Liver (tissue), 9 donors: ENCODE measurements around the gene ABHD3. TPM values are rescaled to one million over a fixed set of nuclear protein-coding genes. Genes with fewer than 3 reads are reported as not detected.
"Not testable (repeated sequence)": the region's sequence is repeated elsewhere in the genome, so short reads cannot be mapped to it uniquely, and the experiment has no call there.

ENCODE experiments used
- DNase-seq: peaks from one replicate; pipeline ENCODE4 v3.0.0-alpha.2; 2017; ENCODE audit warnings: low spot score
- H3K27ac ChIP-seq, 2 donors: one replicate each; pipeline ENCODE4 v1.7.0; 2013; ENCODE audit warnings: inconsistent platforms in 2 of 2, low read length in 2 of 2, control low read depth in 1 of 2, low read depth in 1 of 2, mild to moderate bottlenecking in 1 of 2
- H3K27me3 ChIP-seq, 4 donors: one replicate each; pipeline versions ENCODE4 v1.6.1 to v1.7.0; 2013; ENCODE audit warnings: low read length in 3 of 4, inconsistent platforms in 1 of 4, mild to moderate bottlenecking in 1 of 4, moderate library complexity in 1 of 4; ENCODE audit not compliant: control insufficient read depth in 4 of 4, insufficient read depth in 4 of 4
- H3K36me3 ChIP-seq, 4 donors: one replicate each; pipeline versions ENCODE4 v1.6.1 to v1.7.0; 2013; ENCODE audit warnings: low read length in 3 of 4, mild to moderate bottlenecking in 3 of 4, low read depth in 1 of 4, moderate library complexity in 1 of 4; ENCODE audit not compliant: control insufficient read depth in 4 of 4, insufficient read depth in 3 of 4
- H3K4me1 ChIP-seq, 4 donors: one replicate each; pipeline versions ENCODE4 v1.6.1 to v1.7.0; 2013; ENCODE audit warnings: low read length in 3 of 4, mild to moderate bottlenecking in 3 of 4, moderate library complexity in 1 of 4; ENCODE audit not compliant: control insufficient read depth in 4 of 4, insufficient read depth in 4 of 4
- H3K4me3 ChIP-seq, 3 donors: one replicate each; pipeline versions ENCODE4 v1.6.1 to v1.7.0; 2013; ENCODE audit warnings: low read length in 3 of 3, control low read depth in 1 of 3, low read depth in 1 of 3, mild to moderate bottlenecking in 1 of 3
- H3K9ac ChIP-seq, 2 donors: one replicate each; pipeline ENCODE4 v1.7.0; 2013; ENCODE audit warnings: low read length in 2 of 2, mild to moderate bottlenecking in 2 of 2, moderate library complexity in 2 of 2, control low read depth in 1 of 2, low read depth in 1 of 2
- H3K9me3 ChIP-seq, 4 donors: one replicate each; pipeline versions ENCODE4 v1.6.1 to v1.7.0; 2013; ENCODE audit warnings: low read length in 3 of 4; ENCODE audit not compliant: control insufficient read depth in 4 of 4
- CTCF ChIP-seq: fragments of 150-350 bp; IDR thresholded peaks from 2 replicates; pipeline ENCODE4 v1.5.1; 2017; ENCODE audit warnings: improper control_type of control experiment, low read depth, low read length; ENCODE audit not compliant: missing input control
- EGR1 ChIP-seq, 2 donors: IDR thresholded peaks; 2 replicates each; pipeline ENCODE4 v1.6.1; 2016 to 2018; ENCODE audit warnings: antibody characterized with exemption in 2 of 2, low read depth in 2 of 2
- FOXA1 ChIP-seq: IDR thresholded peaks from 2 replicates; pipeline ENCODE4 v1.6.1; 2016; ENCODE audit warnings: antibody characterized with exemption
- FOXA2 ChIP-seq: IDR thresholded peaks from 2 replicates; pipeline ENCODE4 v1.6.1; 2016; ENCODE audit warnings: antibody characterized with exemption
- GABPA ChIP-seq, 2 donors: IDR thresholded peaks in 1 of 2; conservative IDR thresholded peaks in 1 of 2; 2 replicates each; pipeline ENCODE4 v1.6.1; 2016; ENCODE audit warnings: antibody characterized with exemption in 2 of 2, mild to moderate bottlenecking in 1 of 2, moderate library complexity in 1 of 2
- HNF4A ChIP-seq, 2 donors: conservative IDR thresholded peaks; 2 replicates each; pipeline ENCODE4 v1.6.1; 2016; ENCODE audit warnings: antibody characterized with exemption in 2 of 2, mild to moderate bottlenecking in 2 of 2
- HNF4G ChIP-seq: IDR thresholded peaks from 2 replicates; pipeline ENCODE4 v1.6.1; 2016; ENCODE audit warnings: antibody characterized with exemption
- JUND ChIP-seq, 2 donors: IDR thresholded peaks; 2 replicates each; pipeline ENCODE4 v1.6.1; 2016; ENCODE audit warnings: antibody characterized with exemption in 2 of 2
- MAX ChIP-seq: IDR thresholded peaks from 2 replicates; pipeline ENCODE4 v1.6.1; 2016; ENCODE audit warnings: antibody characterized with exemption
- NR2F2 ChIP-seq: IDR thresholded peaks from 2 replicates; pipeline ENCODE4 v1.6.1; 2016; ENCODE audit warnings: antibody characterized with exemption
- RAD21 ChIP-seq, 2 donors: IDR thresholded peaks; 2 replicates each; pipeline ENCODE4 v1.6.1; 2016; ENCODE audit warnings: antibody characterized with exemption in 2 of 2, mild to moderate bottlenecking in 2 of 2
- REST ChIP-seq: IDR thresholded peaks from 2 replicates; pipeline ENCODE4 v1.6.1; 2016; ENCODE audit warnings: antibody characterized with exemption, mild to moderate bottlenecking
- RXRA ChIP-seq, 2 donors: IDR thresholded peaks; 2 replicates each; pipeline ENCODE4 v1.6.1; 2017 to 2018; ENCODE audit warnings: antibody characterized with exemption in 2 of 2, mild to moderate bottlenecking in 1 of 2
- SP1 ChIP-seq: IDR thresholded peaks from 2 replicates; pipeline ENCODE4 v1.6.1; 2018; ENCODE audit warnings: antibody characterized with exemption, mild to moderate bottlenecking
- TAF1 ChIP-seq: conservative IDR thresholded peaks from 2 replicates; pipeline ENCODE4 v1.6.1; 2016; ENCODE audit warnings: antibody characterized with exemption, mild to moderate bottlenecking
- YY1 ChIP-seq: IDR thresholded peaks from 2 replicates; pipeline ENCODE4 v1.6.1; 2016; ENCODE audit warnings: antibody characterized with exemption, mild to moderate bottlenecking
- WGBS: extraction: QIAGEN DNeasy Blood & Tissue Kit; methylation state at CpG from one replicate; pipeline ENCODE4 v1.1.7; 2013; 5-methylcytosine and 5-hydroxymethylcytosine counted together
- polyA plus RNA-seq, 2 donors: library from polyadenylated mRNA; stranded (reverse) in 1 of 2; unstranded in 1 of 2; fragments of 200-250 nt in 1 of 2; fragments of >200 nt in 1 of 2; fragmentation: Nextera tagmentation in 1 of 2; extraction: Ambion mirVana in 1 of 2; gene quantifications; one replicate each; pipeline versions ENCODE4 v1.2.1 to v1.2.3, GENCODE V29; 2013 to 2015
- total RNA-seq, 2 donors: library from RNA; depleted of rRNA; stranded (reverse); fragments of >200 nt; gene quantifications; one replicate each; pipeline ENCODE4 v1.2.3, GENCODE V29; 2014
- donor health status: healthy.
- donor health status: healthy.
- donor health status: healthy.
- donor health status: healthy.
- donor health status: healthy.

ABHD3 gene
- total and polyA plus RNA-seq, 4 donors = 20.0 to 48.9 (median 33.2) TPM

GRCh38 chr18:21678859-21679258 lies 25.7 kb downstream of the ABHD3 start (continued):
- no peak for TF ChIP-seq GABPA (IDR thresholded peaks at IDR 0.05 in 1 of 2, conservative IDR thresholded peaks at IDR 0.05 in 1 of 2)

GRCh38 chr18:21675354-21675753 lies 29.2 kb downstream of the ABHD3 start:
- H3K27ac ChIP-seq, H3K9me3 ChIP-seq, DNase-seq, H3K36me3 ChIP-seq, H3K4me1 ChIP-seq, H3K27me3 ChIP-seq, H3K4me3 ChIP-seq, H3K9ac ChIP-seq: not testable (repeated sequence)
- WGBS = 91% methylated on average over 8 of the region's 8 CpGs

- no peak for TF ChIP-seq HNF4G
- TF ChIP-seq MAX = no peak
- TF ChIP-seq FOXA1 = no peak
- TF ChIP-seq HNF4A (conservative IDR thresholded peaks at IDR 0.05) = no peak
- no peak for TF ChIP-seq SP1
- TF ChIP-seq CTCF = no peak
- no peak for TF ChIP-seq GABPA (IDR thresholded peaks at IDR 0.05 in 1 of 2, conservative IDR thresholded peaks at IDR 0.05 in 1 of 2)
- no peak for TF ChIP-seq JUND (IDR thresholded peaks at IDR 0.05)
- TF ChIP-seq FOXA2 = no peak
- no peak for TF ChIP-seq RXRA (IDR thresholded peaks at IDR 0.05)
- TF ChIP-seq RAD21 (IDR thresholded peaks at IDR 0.05) = no peak
- no peak overlapping the region for H3K27ac ChIP-seq
These were observed 31.9 kb downstream of the ABHD3 start for GRCh38 chr18:21672521-21673267.

GRCh38 chr18:21669736-21670285 lies 34.8 kb downstream of the ABHD3 start:
- Histone ChIP-seq H3K36me3 (peaks cover 0 to 3% (median 0%) of the 10 kb centered on the region in 4 donors), H3K9ac (no peak overlapping the region), H3K27me3 (no peaks in the 10 kb centered on the region), H3K4me1 (peaks cover 0 to 4% (median 0%) of the 10 kb centered on the region in 4 donors), H3K4me3 (no peak overlapping the region), H3K9me3 (no peaks in the 10 kb centered on the region), H3K27ac (no peak overlapping the region)
- DNase-seq = no peak
- TF ChIP-seq TAF1 (no peak), YY1 (no peak), JUND (IDR thresholded peaks at IDR 0.05) (no peak), MAX (no peak), FOXA1 (no peak), REST (no peak), FOXA2 (no peak), NR2F2 (no peak), RXRA (IDR thresholded peaks at IDR 0.05) (no peak), HNF4G (no peak), EGR1 (IDR thresholded peaks at IDR 0.05; ENCODE audit: low read depth in 2 of 2) (no peak), HNF4A (conservative IDR thresholded peaks at IDR 0.05) (no peak), SP1 (no peak)
- WGBS = 90% methylated on average over 9 of the region's 9 CpGs

More at GRCh38 chr18:21672521-21673267, 31.9 kb downstream of the ABHD3 start:
- H3K9me3 ChIP-seq = no peaks in the 10 kb centered on the region
- H3K36me3 ChIP-seq = peaks cover 0 to 5% (median 0%) of the 10 kb centered on the region in 4 donors
- 79% methylated on average over 3 of the region's 3 CpGs for WGBS
- H3K9ac ChIP-seq = no peak overlapping the region
- DNase-seq = no peak
- H3K4me1 ChIP-seq = peaks cover 0 to 4% (median 0%) of the 10 kb centered on the region in 4 donors
- no peaks in the 10 kb centered on the region for H3K27me3 ChIP-seq
- H3K4me3 ChIP-seq = no peak overlapping the region
